Measurements from ENCODE around the gene CABLES2.

The CABLES2 gene

GRCh38 chr20:62407221-62407992, at the start of gene CABLES2:
CABLES2 (minus strand) TSS chr20:62407285; CDS start chr20:62407276, 9 bp downstream.
- DNase-seq (ENCODE audit: low read depth): peak; percentile 85

GRCh38 chr20:62455929-62456328, 48.8 kb upstream of the CABLES2 start:
- no peak for DNase-seq (ENCODE audit: low read depth)

GRCh38 chr20:62454904-62455636, 48.0 kb upstream of the CABLES2 start:
- DNase-seq (ENCODE audit: low read depth): no peak

- no peak for DNase-seq (ENCODE audit: low read depth)
Measured at GRCh38 chr20:62453186-62453808, 46.2 kb upstream of the CABLES2 start.

- no peak for DNase-seq (ENCODE audit: low read depth)
Measured at GRCh38 chr20:62452475-62453095, 45.5 kb upstream of the CABLES2 start.

- no peak for DNase-seq (ENCODE audit: low read depth)
Measured at GRCh38 chr20:62451970-62452369, 44.9 kb upstream of the CABLES2 start.

GRCh38 chr20:62451156-62451767, 44.2 kb upstream of the CABLES2 start:
- no peak for DNase-seq (ENCODE audit: low read depth)

GRCh38 chr20:62449951-62450691, 43.0 kb upstream of the CABLES2 start:
- no peak for DNase-seq (ENCODE audit: low read depth)

GRCh38 chr20:62448788-62449187, 41.7 kb upstream of the CABLES2 start:
- no peak for DNase-seq (ENCODE audit: low read depth)

GRCh38 chr20:62448038-62448437, 41.0 kb upstream of the CABLES2 start:
- DNase-seq (ENCODE audit: low read depth): no peak

- DNase-seq (ENCODE audit: low read depth): no peak
Measured at GRCh38 chr20:62446888-62447869, 40.1 kb upstream of the CABLES2 start.

GRCh38 chr20:62446481-62446880, 39.4 kb upstream of the CABLES2 start:
- DNase-seq (ENCODE audit: low read depth): no peak

GRCh38 chr20:62445553-62446340, 38.7 kb upstream of the CABLES2 start:
- no peak for DNase-seq (ENCODE audit: low read depth)

- no peak for DNase-seq (ENCODE audit: low read depth)
Measured at GRCh38 chr20:62444286-62444685, 37.2 kb upstream of the CABLES2 start.

GRCh38 chr20:62441987-62442539, 35.0 kb upstream of the CABLES2 start:
- no peak for DNase-seq (ENCODE audit: low read depth)

- no peak for DNase-seq (ENCODE audit: low read depth)
Measured at GRCh38 chr20:62439218-62439617, 32.1 kb upstream of the CABLES2 start.

GRCh38 chr20:62437927-62438326, 30.8 kb upstream of the CABLES2 start:
- no peak for DNase-seq (ENCODE audit: low read depth)

- no peak for DNase-seq (ENCODE audit: low read depth)
Measured at GRCh38 chr20:62437496-62437895, 30.4 kb upstream of the CABLES2 start.

GRCh38 chr20:62436692-62437091, 29.6 kb upstream of the CABLES2 start:
- DNase-seq (ENCODE audit: low read depth): no peak

Data from T-helper 22 cell (primary cell).